ENCODE measurements around the gene LYST.
"Not testable (repeated sequence)": the region's sequence is repeated elsewhere in the genome, so short reads cannot be mapped to it uniquely, and the experiment has no call there.

Gene LYST

DNA sequence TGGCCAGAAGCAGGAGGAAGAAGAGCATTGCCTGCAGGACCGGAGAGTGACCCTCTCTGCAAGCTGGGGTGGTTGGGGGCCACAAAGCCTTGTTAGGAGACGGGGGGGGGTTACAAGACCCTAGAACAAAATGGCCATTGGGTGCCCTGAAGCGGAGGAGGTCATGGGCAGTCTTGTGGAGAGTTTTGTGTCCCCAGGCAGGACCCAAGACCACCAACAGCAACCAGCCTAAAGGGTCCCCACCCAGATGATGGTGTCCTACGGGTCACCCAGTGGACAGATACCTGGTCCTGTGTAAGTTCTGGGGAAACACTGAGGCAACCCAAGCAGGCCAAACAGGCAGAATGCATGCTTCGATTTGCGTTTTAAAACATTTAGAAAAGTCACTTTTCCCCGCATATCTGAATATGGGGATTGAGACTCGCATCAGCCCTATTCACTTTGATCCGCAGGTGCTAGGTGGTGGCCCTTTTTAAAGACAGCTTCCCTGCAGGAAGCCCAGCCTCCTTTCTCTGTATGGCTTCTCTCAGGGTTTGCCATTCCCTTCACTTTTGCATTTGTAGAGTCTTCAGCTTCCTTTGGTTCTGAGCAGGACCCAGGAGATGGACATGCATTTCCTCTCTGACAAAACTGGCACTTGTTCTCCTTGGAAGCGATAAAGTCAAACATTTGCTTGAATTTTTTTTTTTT is 238.2 kb downstream of the LYST start:
- DNase-seq: no peak

DNA sequence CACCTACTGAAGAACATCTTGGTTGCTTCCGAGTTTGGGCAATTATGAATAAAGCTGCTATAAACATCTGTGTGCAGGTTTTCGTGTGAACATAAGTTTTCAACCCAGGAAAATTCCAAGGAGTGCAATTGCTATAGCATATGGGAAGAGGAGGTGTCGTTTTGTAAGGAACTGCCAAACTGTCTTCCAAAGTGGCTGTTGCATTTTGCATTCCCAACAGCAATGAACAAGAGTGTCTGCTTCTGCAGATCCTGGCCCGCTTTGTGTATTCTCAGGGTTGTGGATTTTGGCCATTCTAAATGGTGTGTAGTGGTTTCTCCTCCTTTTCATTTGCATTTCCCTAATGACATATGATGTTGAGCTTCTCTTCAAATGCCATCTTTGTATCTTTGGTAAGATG is 240.9 kb downstream of the LYST start:
- DNase-seq: no peak

DNA sequence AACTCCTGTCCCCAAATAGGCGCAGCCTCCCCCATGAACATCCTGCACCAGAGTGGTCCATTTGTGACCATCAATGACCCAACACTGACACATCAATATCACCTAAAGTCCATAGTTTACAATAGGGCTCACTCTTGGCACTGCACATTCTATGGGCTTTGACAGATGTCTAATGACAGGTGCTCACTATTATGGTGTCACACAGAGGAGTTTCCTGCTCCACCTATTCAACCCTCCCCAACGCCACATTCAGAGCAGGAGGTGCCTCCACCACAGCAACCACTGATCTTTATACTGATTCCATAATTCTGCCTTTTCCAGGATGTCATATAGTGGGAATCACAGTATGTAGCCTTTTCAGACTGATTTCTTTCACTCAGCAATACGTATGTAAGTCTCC is 241.4 kb downstream of the LYST start:
- DNase-seq: no peak

DNA sequence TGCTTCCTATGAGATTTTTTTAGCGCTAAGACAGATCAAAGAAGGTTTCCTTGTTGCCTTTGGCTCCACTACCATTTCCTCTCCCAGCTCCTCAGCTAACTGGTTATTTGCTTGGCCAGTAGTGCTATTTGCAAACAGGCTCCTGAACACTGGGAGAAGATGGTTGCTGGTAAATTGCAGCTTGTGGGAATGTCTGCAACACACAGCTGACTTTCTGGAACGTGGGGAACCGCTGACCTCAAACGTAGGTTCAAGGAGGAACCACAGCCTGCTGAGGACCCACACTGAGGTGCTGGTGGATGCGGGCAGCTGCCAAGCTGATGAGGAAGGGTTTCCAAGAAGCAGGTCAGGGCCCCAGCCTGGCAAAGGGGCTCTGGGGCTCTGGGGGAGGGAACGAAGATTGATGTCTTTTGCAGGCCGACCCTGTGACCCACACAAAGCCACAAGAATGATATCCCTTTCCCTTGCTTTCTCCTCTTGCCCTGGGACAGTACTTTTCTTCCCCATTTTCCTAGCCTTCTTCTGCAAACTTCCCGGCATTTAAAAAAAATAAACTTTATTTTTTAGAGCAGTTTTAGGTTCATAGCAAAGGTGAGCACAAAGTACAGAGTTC is 241.9 kb downstream of the LYST start:
- DNase-seq: peak; percentile 45

DNA sequence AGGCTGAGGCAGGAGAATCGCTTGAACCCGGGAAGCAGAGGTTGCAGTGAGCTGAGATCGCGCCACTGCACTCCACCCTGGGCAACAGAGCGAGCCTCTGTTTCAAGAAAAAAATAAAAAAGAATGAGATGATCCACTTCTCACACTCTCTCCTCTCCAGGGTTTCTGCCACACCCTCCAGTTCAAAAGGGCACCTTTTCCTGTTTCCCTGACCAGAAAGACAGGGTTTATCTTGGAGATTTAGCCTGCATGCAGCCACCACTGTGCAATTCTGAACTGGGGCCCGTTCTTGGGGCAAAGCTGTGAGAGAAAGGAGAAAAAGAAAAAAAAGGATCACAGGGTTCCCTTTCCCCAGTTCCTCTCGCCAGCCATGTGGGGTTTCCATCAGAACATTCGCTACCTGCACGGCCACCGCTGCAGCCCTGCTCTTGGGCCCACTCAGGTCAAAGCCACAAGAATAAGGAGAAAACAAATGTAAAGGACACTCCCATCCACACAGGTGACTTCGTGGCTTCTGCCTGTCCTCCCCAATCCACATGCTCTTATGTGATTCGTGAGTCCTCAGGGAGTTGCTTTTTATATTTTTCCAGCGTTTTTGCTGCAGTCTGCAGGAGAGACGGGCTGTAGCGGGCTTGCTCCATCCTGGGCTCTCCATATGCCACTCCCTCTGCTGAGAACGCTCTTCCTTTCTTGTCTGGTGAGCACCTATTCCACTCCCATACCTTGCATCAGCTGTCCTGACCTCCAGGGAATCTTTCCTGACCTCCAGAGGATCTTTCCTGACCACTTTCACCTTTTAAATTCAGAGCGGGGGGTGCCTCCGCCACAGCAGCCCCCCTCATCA is 243.5 kb downstream of the LYST start:
- no peak for DNase-seq

DNA sequence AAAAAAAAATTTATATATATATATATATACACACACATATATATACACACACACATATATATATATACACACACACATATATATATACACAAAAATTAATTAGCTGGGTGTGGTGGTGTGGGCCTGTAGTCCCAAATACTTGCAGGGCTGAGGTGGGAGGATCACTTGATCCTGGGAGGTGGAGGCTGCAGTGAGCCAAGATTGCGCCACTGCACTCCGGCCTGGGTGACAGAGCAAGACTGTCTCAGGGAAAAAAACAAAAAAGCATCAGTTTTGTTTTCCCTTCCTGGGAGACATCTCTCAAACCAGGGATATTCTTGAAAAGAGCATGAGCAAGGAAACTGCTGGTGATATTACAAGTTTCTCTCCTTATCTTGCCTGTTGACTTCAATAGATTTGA is 247.6 kb downstream of the LYST start:
- DNase-seq: not testable (repeated sequence)

DNA sequence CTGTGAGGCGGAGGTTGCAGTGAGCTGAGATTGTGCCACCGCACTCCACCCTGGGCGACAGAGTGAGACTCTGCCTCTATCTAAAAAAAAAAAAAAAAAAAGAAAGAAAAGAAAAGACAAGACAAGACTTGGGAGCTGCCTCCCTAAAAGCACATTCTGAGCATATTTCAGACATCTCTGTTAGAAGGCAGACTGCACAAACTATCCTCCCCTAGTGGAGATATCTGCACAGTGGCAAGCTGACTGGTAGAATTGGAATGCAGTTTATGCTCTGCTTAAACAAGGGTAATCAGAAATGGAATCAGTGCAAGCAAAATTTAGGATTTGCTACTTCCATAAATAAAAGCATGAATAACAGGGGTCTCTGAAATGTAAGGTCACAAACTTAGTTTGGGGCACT is 248.9 kb downstream of the LYST start:
- no peak for DNase-seq

DNA sequence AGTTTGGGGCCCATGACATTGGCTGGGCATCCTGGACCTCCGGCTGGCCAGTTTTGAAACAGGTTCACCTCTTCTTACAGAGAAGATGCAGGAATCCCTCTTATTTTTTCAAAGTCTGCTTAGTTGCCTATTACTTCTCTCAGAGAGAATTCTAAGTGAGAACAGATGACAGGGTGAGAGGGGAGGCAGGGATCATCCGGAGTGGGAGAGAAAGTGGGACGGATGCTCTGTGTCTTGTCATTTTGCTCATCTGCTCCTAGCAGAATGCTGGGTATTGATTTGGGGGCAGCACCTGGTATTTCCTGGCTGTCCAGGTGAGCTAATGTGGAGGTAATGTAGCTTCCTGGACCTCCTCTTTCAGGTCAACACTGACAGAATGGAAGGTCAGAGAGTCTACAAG is 249.6 kb downstream of the LYST start:
- no peak for DNase-seq

DNA sequence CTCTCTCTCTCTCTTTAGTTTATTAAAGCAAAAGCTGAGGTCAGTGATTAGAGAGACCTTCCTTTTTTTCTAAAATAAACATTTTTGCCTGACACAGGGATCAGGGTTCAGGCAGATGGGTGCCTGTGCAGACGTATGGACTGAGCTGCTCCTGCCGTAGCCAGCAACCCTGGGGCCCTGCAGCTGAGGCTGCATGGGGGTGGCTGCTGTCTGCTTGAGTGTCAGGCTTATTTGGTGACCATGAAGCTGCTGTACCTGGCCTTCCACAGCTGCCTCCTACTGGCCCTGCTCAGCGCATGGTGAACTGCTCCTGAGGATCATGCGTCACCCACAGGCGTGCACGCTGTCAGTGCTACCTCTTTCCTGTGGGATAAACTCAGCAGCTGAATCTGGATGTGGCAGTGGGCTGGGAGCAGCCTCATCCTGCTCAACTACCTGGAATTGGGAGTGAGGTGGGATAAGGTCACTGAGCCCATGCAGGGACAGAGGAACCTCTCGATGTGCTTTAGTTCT is 252.2 kb downstream of the LYST start:
- DNase-seq: no peak

DNA sequence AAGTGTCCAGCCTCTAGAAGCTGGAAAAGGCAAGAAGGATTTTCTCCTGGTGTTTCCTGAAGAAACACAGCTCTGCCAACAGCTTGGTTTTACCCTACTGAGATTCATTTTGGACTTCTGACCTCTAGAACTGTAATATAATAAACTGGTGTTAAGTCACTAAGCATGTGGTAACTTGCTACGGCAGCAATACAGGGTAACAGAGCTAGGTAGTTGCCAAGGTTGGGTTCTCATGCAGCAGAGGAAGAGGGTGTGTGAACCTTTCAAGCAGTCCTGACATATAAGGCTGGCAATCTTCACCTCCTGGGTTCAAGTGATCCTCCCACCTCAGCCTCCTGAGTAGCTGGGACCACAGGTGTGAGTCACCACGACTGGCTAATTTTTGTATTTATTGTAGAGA is 253.1 kb downstream of the LYST start:
- DNase-seq: no peak

DNA sequence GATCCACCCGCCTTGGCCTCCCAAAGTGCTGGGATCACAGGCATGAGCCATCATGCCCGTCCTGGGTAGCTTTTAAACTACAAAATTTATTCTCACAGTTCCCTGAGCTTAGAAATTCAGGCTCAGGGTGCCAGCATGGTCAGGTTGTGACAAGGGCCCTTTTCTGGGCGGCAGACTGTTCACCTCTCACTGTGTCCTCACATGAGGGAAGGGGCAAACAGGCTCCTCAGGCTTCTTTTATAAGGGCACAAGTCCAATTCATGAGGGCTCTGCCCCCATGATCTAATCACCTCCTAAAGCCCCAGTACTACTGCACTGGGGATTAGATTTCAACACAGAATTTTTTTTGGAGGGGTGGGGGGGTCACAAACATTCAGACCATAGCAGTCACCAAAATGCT is 253.9 kb downstream of the LYST start:
- DNase-seq: no peak

Data from GF-D8 (cell line).